ENCODE measurements around the gene MINK1. TPM values are rescaled to one million over a fixed set of nuclear protein-coding genes. Genes with fewer than 3 reads are reported as not detected.
A peak's percentile ranks its signal among the peaks of the same experiment; 100 is the strongest.
"Not testable (repeated sequence)": the region's sequence is repeated elsewhere in the genome, so short reads cannot be mapped to it uniquely, and the experiment has no call there.

The MINK1 gene
- total RNA-seq, 1 experiment from 2014 or later = 30.1 TPM

DNA sequence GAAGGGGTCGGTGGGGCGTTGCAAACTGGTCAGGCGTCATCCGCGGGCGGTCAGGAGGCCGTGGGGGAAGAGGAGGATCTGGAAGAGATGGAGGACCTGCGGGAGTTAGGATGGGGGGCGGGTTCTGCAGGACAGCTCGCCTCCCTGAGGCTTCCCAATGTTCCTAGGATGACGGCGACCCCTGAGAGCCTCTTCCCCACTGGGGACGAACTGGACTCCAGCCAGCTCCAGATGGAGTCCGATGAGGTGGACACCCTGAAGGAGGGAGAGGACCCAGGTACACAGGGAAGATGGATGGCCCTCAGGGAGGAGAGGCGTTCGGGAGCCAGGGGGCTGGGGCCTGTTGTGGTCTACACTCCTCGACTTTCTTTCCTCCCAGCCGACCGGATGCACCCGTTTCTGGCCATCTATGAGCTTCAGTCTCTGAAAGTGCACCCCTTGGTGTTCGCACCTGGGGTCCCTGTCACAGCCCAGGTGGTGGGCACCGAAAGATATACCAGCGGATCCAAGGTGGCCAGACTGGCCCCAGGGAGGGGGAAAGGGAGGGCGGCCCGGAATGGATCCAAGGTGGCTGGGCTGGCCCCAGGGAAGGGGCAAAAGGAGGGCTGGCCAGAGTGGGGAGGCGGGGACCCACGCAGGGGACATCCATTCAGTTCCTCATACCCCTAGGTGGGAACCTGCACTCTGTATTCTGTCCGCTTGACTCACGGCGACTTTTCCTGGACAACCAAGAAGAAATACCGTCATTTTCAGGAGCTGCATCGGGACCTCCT, 25.3 kb upstream of the MINK1 start:
- no peak for DNase-seq (ENCODE audit: low read depth)
- in situ Hi-C loops (cut with HindIII; ENCODE audit: low pct_unique_long_range_greater_than_20kb, low sequenced_read_pairs) = no loop called here

DNA sequence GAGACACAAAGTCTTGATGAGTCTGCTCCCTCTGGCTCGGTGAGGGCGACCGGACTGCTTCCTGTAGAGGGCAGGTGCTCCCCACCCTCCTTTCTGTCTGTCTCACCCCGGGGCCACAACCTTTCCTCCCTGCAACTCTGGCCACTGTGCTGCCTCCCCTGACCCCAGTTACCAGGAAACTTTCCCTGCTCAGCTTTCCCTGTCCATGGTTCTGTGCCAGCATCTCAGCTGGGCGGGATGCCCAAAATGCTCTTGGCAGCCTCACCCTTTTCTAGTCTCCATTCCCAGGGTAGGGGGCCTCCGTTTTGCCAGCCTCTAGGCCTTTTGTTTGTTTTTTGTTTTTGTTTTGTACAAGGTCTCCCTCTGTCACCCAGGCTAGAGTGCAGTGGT, 24.8 kb upstream of the MINK1 start:
- in situ Hi-C loops (cut with HindIII; ENCODE audit: low pct_unique_long_range_greater_than_20kb, low sequenced_read_pairs) = no loop called here
- DNase-seq (ENCODE audit: low read depth) = no peak

GRCh38 chr17:4810696-4811290, 22.3 kb upstream of the MINK1 start:
- in situ Hi-C loops (cut with HindIII; ENCODE audit: low pct_unique_long_range_greater_than_20kb, low sequenced_read_pairs) = no loop called here
- no peak for DNase-seq (ENCODE audit: low read depth)

GRCh38 chr17:4811471-4811870, 21.7 kb upstream of the MINK1 start:
- in situ Hi-C loops (cut with HindIII; ENCODE audit: low pct_unique_long_range_greater_than_20kb, low sequenced_read_pairs) = no loop called here
- no peak for DNase-seq (ENCODE audit: low read depth)

DNA sequence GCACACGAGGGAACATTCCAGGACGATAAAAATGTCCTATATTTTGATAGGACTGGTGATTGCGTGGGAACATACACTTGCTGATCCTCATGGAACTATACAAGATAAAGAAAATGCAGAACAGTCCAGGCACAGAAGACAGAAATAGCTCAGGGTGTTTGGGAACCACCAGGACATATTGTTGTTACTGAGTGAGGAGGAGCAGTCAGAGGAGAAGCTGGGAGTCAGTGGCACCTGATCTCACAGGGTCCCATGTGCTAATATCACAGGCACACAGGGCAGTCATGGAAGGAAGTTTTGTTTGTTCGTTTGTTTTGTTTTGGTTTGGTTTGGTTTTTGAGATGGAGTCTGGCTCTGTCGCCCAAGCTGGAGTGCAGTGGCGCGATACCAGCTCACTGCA, 20.4 kb upstream of the MINK1 start:
- no peak for DNase-seq (ENCODE audit: low read depth)
- in situ Hi-C loops (cut with HindIII; ENCODE audit: low pct_unique_long_range_greater_than_20kb, low sequenced_read_pairs) = no loop called here

- no peak for DNase-seq (ENCODE audit: low read depth)
- in situ Hi-C loops (cut with HindIII; ENCODE audit: low pct_unique_long_range_greater_than_20kb, low sequenced_read_pairs) = no loop called here
Measured at GRCh38 chr17:4815043-4815675, 18.0 kb upstream of the MINK1 start.

DNA sequence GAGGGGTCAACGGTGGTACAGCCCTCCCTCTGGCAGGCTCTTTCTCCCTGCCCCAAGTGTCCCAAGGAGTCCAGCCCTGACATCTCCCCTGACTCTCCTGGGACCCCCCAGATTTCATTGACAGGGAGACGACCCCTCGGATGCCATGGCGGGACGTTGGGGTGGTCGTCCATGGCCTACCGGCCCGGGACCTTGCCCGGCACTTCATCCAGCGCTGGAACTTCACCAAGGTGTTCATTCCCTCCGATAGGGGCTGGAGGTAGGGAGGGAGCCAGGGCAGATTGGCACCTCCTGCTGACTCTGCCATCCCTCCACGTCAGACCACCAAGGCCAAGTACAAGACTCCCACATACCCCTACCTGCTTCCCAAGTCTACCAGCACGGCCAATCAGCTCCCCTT, 16.3 kb upstream of the MINK1 start:
- in situ Hi-C loops (cut with HindIII; ENCODE audit: low pct_unique_long_range_greater_than_20kb, low sequenced_read_pairs) = no loop called here
- no peak for DNase-seq (ENCODE audit: low read depth)

DNA sequence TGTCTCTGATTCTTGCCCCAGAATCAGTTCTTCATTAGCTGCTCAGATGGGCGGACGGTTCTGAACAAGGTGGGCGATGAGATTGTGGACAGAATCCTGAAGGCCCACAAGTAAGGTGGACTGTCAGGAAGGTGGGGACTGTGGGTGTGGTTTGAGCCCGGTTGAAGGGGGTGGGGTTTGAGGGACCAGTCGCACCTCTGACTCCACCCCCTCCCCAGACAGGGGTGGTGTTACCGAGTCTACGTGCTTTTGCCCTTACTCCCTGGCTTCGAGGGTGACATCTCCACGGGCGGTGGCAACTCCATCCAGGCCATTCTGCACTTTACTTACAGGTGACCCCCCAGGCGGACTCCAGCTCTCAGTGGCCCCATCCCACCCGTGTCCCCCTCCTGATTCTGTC, 14.9 kb upstream of the MINK1 start:
- DNase-seq (ENCODE audit: low read depth) = no peak
- in situ Hi-C loops (cut with HindIII; ENCODE audit: low pct_unique_long_range_greater_than_20kb, low sequenced_read_pairs) = no loop called here

- no peak for DNase-seq (ENCODE audit: low read depth)
- in situ Hi-C loops (cut with HindIII; ENCODE audit: low pct_unique_long_range_greater_than_20kb, low sequenced_read_pairs) = no loop called here
Measured at GRCh38 chr17:4822835-4823234, 10.3 kb upstream of the MINK1 start.

DNA sequence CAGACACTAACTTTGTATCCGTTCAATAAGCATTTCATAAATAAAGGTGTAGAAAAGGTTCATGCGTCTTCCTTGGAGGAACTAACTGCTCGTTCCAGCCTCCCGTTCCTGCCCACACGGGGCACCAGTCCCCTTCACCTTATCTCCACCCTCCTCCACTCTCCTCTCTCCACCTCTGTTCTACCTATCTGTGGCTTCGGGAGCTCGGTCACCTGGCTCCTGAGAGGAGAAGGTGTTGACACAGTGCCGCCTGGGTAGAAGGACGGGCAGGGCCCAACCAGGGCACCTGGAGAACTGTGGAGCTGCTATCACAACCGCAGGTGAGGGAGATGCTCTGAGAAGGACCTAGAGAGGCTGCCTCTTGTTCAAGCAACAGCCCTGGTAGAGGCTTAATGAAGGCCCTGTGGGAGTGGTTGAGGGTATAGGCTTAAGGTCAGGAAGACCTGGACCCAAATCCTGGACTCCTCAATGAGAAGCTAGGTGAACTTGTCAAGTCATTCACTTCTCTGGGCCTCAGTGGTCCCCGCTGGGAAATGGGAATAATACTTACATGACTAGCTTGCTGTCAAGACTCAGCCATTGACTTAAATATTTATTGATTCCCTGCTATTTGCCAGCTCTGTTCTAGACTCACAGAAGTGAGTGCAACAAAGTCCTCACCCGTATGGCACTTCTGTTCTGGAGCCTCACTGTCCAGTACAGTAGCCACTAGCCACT, 9.6 kb upstream of the MINK1 start:
- DNase-seq (ENCODE audit: low read depth) = no peak
- in situ Hi-C loops (cut with HindIII; ENCODE audit: low pct_unique_long_range_greater_than_20kb, low sequenced_read_pairs) = no loop called here

DNA sequence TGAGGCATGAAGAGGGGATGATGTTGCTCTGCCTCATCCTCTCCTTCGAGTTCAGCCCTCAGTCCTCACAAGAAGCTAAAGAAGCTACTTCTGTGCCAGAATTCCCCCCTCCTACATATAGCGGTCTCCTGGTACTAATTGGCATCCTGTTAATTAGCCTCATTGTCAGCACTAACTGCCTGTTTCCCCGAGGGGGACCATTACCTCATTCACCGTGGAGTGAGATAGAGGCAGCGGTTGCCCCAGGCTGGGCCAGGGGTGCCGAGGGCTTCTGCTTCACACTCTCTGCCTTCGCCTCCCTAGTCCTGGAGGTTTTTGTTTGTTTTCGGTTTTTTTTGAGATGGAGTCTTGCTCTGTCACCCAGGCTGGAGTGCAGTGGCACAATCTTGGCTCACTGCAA, 5.7 kb upstream of the MINK1 start:
- in situ Hi-C loops (cut with HindIII; ENCODE audit: low pct_unique_long_range_greater_than_20kb, low sequenced_read_pairs) = no loop called here
- DNase-seq (ENCODE audit: low read depth) = no peak

- DNase-seq (ENCODE audit: low read depth); in situ Hi-C loops (cut with HindIII; ENCODE audit: low pct_unique_long_range_greater_than_20kb, low sequenced_read_pairs): not testable (repeated sequence)
Measured at GRCh38 chr17:4832829-4833177, 337 bp upstream of the MINK1 start.

DNA sequence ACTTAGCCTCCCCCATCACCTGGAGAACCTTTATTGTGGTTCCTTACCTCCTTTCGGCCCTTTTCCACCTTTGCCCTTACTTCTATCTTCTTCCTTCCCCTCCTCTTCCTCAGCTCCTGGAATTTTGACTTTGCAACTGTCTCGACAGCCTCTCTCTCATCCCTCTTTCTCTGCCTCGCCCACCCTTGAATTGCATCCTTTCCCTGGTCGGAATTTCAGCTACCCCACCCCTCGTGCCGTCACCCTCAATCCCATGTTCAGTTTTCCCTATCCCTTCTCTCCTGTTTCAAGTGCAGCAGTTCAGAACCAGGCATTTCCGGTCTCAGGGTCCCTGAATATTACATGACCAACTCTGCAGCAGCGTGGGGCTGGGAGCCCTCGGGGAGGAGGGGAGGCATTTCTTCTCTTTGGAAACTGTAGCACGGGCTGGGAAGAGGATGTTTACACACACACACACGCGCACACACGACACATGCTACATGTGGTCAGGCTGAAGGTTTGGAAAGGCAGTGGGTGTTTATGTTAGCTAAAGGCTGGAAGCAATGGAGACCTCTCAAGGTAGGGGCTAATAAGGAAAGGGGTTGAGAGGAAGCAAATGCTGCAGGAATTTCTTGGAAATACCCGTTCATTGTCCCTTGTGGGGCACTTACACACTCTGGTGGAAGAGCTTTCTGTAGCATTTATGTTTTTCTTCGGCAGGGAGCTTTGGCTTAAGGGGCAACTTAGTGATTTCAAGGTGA, 971 bp downstream of the MINK1 start:
- in situ Hi-C loops (cut with HindIII; ENCODE audit: low pct_unique_long_range_greater_than_20kb, low sequenced_read_pairs) = no loop called here
- DNase-seq (ENCODE audit: low read depth) = peak; percentile 19

- in situ Hi-C loops (cut with HindIII; ENCODE audit: low pct_unique_long_range_greater_than_20kb, low sequenced_read_pairs) = no loop called here
- no peak for DNase-seq (ENCODE audit: low read depth)
Measured at GRCh38 chr17:4834681-4835020, 1.5 kb downstream of the MINK1 start.

- no peak for DNase-seq (ENCODE audit: low read depth)
- in situ Hi-C loops (cut with HindIII; ENCODE audit: low pct_unique_long_range_greater_than_20kb, low sequenced_read_pairs) = no loop called here
Measured at GRCh38 chr17:4836221-4836620, 3.1 kb downstream of the MINK1 start.

DNA sequence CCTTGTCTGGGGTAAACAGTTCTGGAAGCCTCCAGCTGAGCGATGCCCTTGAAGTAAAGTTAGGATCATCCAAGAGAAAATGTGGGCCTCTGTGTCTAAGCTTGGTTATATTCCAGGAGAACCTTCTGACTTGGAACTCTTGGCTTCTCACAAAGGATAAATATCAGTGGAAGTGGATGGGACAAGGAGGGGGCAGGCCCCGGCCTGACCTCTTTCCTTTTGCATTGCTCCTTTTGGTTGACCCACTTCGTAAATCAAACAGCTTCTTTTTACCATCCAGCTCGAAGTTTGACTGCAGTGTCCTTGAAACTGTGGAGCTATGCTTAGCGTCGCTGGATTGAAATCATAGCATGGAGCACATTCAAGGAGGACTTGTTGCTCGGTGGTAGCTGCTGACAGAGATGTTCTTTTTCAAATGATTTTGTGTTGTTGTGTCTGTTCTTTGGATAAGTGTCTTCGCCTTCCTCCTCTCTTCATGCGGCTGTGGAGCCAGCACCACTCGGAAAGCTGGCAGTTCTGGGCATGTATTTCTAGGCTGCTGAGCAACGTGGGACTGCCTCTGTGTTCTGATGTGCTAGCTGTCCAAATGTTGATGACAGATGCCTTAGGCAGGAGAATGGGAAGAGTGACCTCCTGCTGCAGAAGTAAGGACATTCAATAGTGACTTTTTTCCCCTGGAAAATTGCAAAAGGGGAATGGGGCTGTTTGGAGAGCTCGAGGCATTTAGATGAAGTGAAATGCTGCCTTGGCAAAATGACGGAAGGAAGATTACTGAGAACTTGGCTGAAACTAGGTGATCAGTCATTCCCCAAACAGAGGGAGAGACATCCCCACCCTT, 4.5 kb downstream of the MINK1 start:
- DNase-seq (ENCODE audit: low read depth) = no peak
- in situ Hi-C loops (cut with HindIII; ENCODE audit: low pct_unique_long_range_greater_than_20kb, low sequenced_read_pairs) = no loop called here

DNA sequence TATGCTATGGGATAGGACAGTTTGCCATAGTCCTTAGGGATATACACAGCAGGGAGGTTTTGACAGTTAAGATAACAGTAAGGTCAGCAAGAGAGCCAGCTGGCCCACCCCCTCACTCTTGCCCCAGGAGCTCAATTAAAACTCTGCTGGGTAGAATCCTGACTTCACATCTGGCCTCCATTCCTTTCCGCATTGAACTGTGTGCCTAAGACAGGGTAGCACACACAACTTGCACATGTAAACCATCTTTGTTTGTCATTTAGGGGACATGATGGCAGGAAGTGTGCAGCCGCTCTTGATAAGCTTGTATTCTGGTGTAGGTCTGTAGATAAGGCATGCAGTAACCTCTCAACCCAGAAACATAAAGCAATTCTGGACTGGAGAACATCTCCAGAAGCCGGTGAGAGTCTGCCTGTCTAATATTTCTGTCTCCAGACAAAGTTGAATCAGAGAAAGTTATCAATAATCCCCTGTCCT, 5.2 kb downstream of the MINK1 start:
- no peak for DNase-seq (ENCODE audit: low read depth)

DNA sequence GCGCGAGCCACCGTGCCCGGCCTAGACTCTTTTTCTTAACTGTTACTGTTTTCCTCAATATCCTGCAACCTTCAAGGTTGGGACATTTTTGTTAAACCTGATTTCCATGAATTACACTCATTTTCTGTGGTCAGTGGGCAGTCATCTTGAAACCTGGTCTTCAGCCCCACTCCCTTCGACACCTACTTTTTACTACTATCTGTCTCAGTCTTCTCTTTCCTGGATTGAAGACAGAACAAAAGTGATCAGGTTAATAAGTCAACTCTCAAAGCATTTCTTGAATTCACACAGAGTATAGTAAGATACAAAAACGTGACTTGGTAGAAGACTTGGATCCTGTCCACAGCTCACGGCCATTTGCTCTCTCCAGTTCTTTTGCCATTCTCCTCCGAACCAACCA, 6.1 kb downstream of the MINK1 start:
- no peak for DNase-seq (ENCODE audit: low read depth)
- in situ Hi-C loops (cut with HindIII; ENCODE audit: low pct_unique_long_range_greater_than_20kb, low sequenced_read_pairs) = no loop called here

More for the DNA sequence above, 5.2 kb downstream of the MINK1 start:
- in situ Hi-C loops (cut with HindIII; ENCODE audit: low pct_unique_long_range_greater_than_20kb, low sequenced_read_pairs) = no loop called here

Measured in Caki2 (cell line).